Spinal cord (tissue), 10 donors: ENCODE data around the gene COL20A1. TPM values are rescaled to one million over a fixed set of nuclear protein-coding genes. Genes with fewer than 3 reads are reported as not detected.
A peak's percentile ranks its signal among the peaks of the same experiment; 100 is the strongest.

Source experiments
- DNase-seq, 6 donors: peaks; one replicate each; pipeline versions ENCODE4 v3.0.0 to v3.0.0-alpha.2; 2013 to 2015; ENCODE audit warnings: low spot score in 6 of 6, low read depth in 4 of 6
- H3K27ac ChIP-seq: one replicate; pipeline ENCODE4 v1.5.1; 2013; ENCODE audit warnings: low read depth, low read length, control low read depth
- H3K27me3 ChIP-seq: one replicate; pipeline ENCODE4 v1.6.1; 2013; ENCODE audit warnings: low read length; ENCODE audit not compliant: control insufficient read depth, insufficient read depth
- H3K36me3 ChIP-seq: one replicate; pipeline ENCODE4 v1.6.1; 2013; ENCODE audit warnings: low read length; ENCODE audit not compliant: control insufficient read depth, insufficient read depth
- H3K4me1 ChIP-seq: one replicate; pipeline ENCODE4 v1.6.1; 2013; ENCODE audit warnings: low read length; ENCODE audit not compliant: control insufficient read depth, insufficient read depth
- H3K4me3 ChIP-seq: one replicate; pipeline ENCODE4 v1.5.1; 2013; ENCODE audit warnings: low read depth, low read length, control low read depth
- H3K9me3 ChIP-seq: one replicate; pipeline ENCODE4 v1.6.1; 2013; ENCODE audit warnings: low read length; ENCODE audit not compliant: control insufficient read depth, insufficient read depth
- WGBS: methylation state at CpG from one replicate; pipeline ENCODE4 v1.1.5; 2013; ENCODE audit warnings: missing lambda C conversion rate; ENCODE audit not compliant: insufficient coverage; 5-methylcytosine and 5-hydroxymethylcytosine counted together
- polyA plus RNA-seq, 2 donors: library from polyadenylated mRNA; unstranded; fragments of 120-200 nt; gene quantifications; one replicate each; pipeline ENCODE4 v1.2.1, GENCODE V29; 2013; ENCODE audit not compliant: insufficient read length in 2 of 2
- total RNA-seq, 2 donors: library from RNA; depleted of rRNA in 1 of 2; stranded (reverse); fragments of 120-200 nt in 1 of 2; fragments of >200 nt in 1 of 2; gene quantifications; one replicate each; pipeline versions ENCODE4 v1.2.3 to v1.2.4, GENCODE V29; 2013 to 2014
- donor health status: healthy.

Gene COL20A1
- total and polyA plus RNA-seq, 4 donors: 10.3 to 50.9 (median 32.2) TPM

DNA sequence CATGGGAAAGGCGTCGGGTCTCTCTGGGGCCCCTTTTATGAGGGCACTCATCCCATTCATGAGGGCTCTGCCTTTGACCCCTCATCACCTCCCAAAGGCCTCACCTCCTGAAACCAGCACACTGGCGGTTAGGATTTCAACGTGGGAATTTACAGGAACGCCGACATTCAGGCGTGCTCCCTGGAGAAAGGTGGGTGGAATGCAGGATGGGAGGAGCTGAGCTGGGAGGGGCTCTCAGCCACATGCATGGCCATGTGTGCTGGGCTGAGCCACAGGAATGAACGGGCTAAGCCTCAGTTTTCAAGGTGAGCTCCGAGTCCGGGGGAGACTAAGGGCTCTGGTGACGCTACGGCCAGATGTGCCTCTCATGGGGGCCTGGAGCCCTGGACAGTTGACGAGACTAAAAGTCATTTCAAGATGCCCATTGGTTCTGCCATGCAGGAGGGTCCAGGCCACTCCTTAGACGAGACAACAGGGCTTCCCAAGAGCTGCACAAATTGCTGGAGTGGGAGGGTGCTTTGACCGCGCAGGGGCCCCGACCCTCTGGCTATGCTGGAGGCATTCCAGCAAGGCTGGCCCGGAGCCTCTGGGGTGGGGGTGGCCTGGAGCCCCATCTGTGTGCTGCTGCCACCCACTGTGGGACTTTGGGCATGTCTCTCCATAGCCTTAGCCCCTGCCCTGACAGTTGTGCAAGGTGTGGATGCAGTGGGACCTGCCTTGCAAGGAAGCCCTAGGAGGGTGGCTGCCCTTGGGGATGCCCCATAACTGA, 24.1 kb upstream of the COL20A1 start:
- Histone ChIP-seq H3K4me1 (peaks cover 53% of the 10 kb centered on the region), H3K27me3 (no peaks in the 10 kb centered on the region), H3K9me3 (no peaks in the 10 kb centered on the region), H3K27ac (no peak overlapping the region), H3K4me3 (no peak overlapping the region), H3K36me3 (peaks cover 17% of the 10 kb centered on the region)
- DNase-seq: no peak
- 43% methylated on average over 18 of the region's 18 CpGs for WGBS

DNA sequence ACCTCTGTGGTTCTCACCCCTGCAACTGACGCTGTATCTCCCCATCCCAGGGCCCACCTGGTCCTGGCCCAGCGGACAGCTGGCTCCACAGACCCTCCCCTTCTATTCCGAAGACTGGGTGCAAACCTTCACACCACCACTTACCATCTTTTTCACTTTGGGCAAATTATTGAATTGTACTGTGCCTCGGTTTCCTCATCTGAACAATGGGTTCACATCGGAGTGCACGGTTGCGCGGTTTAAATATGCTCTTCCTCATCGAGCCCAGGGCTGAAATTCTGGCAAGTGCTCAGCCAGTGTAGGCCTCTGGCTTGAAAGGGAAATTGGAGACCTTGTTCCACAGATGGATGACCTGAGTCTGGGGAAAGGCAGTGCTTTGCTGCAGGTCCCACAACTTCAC, 23.3 kb upstream of the COL20A1 start:
- H3K4me3 ChIP-seq: no peak overlapping the region

DNA sequence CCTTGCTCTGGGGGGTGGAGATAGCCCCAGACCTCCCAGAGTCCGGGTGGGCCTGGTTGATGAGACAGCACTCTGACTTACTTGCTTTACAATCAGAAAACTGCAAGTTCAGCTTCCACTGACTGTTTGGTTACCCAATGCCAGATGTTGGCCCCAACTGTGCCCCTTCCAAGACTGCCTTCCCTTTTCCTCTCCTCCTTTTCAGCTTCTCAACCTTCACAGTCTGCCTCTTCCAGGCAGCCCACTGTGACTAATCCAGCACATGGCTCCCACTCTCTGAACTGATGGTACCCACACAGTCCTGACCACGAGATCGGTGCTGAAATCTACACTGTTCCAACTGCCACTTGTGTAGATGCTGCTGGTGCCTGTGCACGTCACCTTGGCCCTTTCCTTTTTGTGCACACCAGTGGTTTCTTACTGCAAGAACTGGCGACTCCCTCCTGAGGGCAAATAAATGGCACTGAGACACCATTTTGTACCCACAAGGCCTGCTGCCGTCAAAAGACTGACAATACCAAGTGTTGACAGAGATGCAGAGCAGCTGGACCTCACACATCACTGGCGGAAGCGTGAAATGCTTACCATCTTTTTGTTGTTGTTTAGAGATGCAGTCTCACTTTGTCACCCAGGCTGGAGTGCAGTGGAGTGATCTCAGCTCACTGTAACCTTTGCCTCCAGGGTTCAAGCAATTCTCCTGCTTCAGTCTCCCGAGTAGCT, 22.2 kb upstream of the COL20A1 start:
- WGBS: 90% methylated on average over 9 of the region's 9 CpGs
- Histone ChIP-seq H3K4me1 (peaks cover 41% of the 10 kb centered on the region), H3K9me3 (no peaks in the 10 kb centered on the region), H3K27me3 (no peaks in the 10 kb centered on the region), H3K36me3 (peaks cover 28% of the 10 kb centered on the region), H3K4me3 (no peak overlapping the region), H3K27ac (no peak overlapping the region)
- no peak for DNase-seq

More for the DNA sequence above, 23.3 kb upstream of the COL20A1 start:
- H3K4me1 ChIP-seq: peaks cover 50% of the 10 kb centered on the region
- H3K36me3 ChIP-seq: peaks cover 17% of the 10 kb centered on the region
- DNase-seq: no peak
- no peaks in the 10 kb centered on the region for H3K27me3 ChIP-seq
- 96% methylated on average over 8 of the region's 9 CpGs for WGBS
- no peak overlapping the region for H3K27ac ChIP-seq
- H3K9me3 ChIP-seq: no peaks in the 10 kb centered on the region

DNA sequence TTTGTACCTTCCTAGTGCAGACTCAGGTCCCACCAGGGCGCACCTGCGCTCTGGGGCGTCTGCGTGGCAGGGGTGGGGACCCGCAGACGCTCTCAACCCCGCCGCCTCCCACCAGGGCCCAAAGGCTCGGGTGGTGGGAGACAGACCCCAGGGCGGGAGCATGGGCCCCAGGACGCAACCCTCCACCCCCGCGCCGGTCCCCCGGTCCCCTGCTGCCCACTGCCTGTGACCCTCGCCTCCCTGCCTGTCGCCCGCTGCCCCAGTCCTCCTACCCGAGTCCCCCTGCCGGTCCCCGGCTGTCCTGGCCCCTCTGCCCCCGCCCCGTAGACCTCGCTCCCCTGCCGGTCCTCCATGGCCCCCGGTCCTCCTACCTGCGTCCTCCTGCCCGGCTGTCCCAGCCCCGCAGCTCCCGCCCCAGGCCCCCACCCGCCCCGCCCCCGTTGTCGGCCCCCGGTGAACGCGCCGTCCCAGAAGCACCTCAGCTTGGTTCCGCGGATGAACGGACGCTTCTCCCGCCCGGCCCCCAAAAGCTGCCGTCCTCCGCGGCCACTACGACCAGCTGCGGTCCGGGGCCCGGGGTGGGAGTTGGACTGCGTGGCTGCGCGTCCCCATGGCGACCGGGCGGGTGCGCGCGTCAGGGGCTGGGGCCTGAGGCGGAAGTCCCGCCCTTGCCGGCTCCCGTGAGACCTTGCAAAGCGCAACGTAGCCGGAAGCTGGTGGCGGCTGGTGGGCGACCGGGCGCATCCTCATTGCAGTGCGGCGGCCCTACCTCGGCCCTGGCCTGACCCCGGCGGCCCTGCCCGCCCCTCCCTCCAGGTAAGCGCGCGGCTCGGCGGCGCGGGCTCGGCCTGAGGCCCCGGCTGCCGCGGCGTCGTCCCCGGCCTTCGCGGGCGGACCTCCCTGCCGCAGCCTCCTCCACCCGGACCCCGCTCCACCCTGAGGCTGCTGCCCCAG, 20.6 kb upstream of the COL20A1 start, which contains the start of gene ARFGAP1:
TSS of gene ARFGAP1 (plus strand) at position 709 of the 954 bp plus-strand sequence. CDS start 2,768 bp downstream, outside the sequence.
- under 1% methylated on average over 91 of the region's 97 CpGs for WGBS
- Histone ChIP-seq H3K4me3 (peak within 1 kb of the TSS; percentile 80), H3K27ac (no peak within 1 kb of the TSS), H3K27me3 (no peaks in the 10 kb centered on the region), H3K4me1 (peaks cover 41% of the 10 kb centered on the region), H3K9me3 (no peaks in the 10 kb centered on the region), H3K36me3 (peaks cover 44% of the 10 kb centered on the region)
- DNase-seq: peak in 5 of 6 donors; percentile 86 to 98 (median 89)

DNA sequence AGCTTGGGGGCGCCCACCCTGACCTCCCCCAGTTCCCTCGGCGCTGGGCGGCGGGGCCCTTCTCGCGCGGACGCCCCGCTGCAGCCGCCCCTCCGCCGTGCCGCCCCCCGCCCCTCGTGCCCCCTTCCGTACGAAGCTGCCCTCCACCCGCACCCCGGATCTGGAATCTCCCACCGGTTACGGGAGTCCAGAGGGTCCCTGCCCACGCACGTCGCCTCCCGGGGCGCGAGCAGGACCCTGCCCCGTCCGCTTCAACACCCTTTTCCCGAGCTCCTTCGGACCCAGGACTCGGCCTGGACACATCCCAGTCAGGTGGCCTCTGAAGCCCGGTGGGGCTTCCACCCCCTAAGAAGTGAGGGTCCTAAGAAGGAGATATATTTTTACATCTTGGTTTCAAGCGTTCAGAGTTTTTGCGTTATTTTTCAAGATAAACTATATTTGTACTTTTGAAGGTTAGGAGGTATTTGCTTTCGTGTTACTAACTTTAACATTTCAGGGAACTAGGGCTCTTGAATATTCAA, 19.9 kb upstream of the COL20A1 start:
- under 1% methylated on average over 33 of the region's 37 CpGs for WGBS
- H3K36me3 ChIP-seq: peaks cover 51% of the 10 kb centered on the region
- H3K4me3 ChIP-seq: peak overlapping the region; percentile 80
- H3K9me3 ChIP-seq: no peaks in the 10 kb centered on the region
- H3K4me1 ChIP-seq: peaks cover 34% of the 10 kb centered on the region
- DNase-seq: no peak
- no peak overlapping the region for H3K27ac ChIP-seq
- H3K27me3 ChIP-seq: no peaks in the 10 kb centered on the region

DNA sequence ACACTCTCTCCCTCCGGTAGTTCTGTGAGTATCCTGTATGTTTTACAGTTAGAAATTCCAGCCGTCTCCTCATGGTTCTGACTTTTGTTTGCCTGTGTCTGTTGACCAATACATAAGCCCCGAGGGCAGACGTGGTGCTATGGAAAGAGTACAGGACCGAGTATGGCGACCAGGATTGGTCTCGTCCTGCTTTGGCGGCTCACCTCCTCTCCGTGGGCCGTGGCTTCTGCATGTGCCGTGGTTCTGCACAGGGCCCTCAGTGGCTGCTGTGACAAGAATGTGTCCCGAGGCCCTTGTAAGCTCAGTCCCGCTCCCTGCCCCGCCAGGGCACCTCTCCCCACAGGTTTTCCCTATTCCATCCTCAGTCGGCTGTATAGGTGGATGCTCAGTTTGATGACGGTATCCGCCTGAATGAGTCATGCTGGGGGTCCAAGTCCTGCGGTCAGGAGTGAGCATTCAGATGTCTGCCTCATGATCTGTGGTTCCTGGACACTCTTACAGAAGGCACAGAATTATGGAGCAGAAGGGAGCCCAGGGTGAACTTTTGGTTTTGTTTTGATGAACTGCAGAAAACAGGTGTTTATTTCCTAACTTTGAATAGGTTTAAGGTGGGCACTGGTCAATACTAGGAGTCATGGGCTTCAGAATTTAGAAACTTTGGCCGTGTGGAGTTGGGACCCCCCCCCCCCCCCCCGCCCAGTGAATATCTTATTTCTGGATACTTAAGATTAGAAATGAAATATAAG, 19.2 kb upstream of the COL20A1 start:
- no peaks in the 10 kb centered on the region for H3K27me3 ChIP-seq
- WGBS: 59% methylated on average over 17 of the region's 20 CpGs
- peak overlapping the region; percentile 80 for H3K4me3 ChIP-seq
- peaks cover 58% of the 10 kb centered on the region for H3K36me3 ChIP-seq
- DNase-seq: no peak
- H3K9me3 ChIP-seq: no peaks in the 10 kb centered on the region
- H3K27ac ChIP-seq: no peak overlapping the region
- peaks cover 27% of the 10 kb centered on the region for H3K4me1 ChIP-seq

DNA sequence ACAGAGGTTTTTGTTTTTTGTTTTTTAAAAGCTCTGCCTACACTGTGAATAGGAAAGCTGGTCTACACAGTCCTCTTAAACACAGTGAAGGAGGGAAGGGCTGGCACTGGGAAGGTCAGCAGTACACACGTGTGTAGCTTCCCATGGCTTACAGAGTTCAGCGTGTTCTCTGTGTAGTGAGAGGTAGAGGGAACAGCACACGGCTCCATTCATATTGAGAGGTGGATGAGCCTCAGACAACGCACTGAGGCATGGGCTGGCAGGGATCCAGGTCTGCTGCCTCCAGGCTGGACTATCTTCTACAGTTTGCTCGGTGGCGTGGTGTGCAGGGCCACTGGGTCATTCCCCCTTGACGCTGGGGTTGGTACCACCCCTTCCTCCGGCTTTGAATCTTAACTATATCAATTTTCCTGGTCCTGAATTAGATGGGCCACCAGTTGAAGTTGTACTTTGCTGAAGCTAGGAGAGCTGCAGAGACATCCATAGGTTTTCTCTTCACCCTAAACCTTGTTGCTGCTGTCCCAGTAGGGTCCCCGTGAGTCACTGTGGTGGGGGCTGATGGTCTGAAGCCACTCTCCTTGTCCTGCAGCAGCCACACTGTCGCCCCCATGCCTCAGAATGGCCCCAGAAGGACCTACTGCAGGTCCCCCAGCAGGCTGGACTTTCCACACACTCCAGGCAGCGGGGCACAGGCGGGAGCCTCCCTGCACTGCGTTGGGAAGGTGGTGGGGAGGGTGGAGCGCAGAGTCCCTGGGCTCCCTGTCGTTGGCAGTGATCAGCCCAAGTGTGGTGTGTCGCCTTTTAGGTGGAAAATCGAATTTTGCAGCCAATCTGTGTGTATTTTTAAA, 18.4 kb upstream of the COL20A1 start:
- whole genome bisulfite sequencing: 85% methylated on average over 14 of the region's 17 CpGs
- Histone ChIP-seq H3K27ac (no peak overlapping the region), H3K4me1 (peaks cover 19% of the 10 kb centered on the region), H3K27me3 (no peaks in the 10 kb centered on the region), H3K4me3 (no peak overlapping the region), H3K36me3 (peaks cover 59% of the 10 kb centered on the region), H3K9me3 (no peaks in the 10 kb centered on the region)
- no peak for DNase-seq

DNA sequence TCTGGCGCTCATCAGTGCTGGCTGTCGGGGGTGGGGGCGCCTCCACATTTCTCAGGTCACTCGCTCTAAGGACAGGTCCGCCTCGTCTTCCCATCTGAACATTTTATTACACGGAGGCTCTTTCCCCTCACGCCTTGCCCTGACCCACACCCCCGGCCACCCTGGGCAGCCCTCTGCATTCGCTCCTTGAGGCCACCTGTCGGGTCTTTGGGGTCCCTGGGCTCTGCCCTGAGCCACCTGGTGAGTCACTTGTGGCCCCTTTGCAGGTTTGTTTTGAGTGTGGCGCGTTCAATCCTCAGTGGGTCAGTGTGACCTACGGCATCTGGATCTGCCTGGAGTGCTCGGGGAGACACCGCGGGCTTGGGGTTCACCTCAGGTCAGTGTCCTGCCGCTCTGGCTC, 17.2 kb upstream of the COL20A1 start:
- Histone ChIP-seq H3K4me1 (peaks cover 18% of the 10 kb centered on the region), H3K36me3 (peaks cover 62% of the 10 kb centered on the region), H3K27ac (no peak overlapping the region), H3K27me3 (no peaks in the 10 kb centered on the region), H3K4me3 (no peak overlapping the region), H3K9me3 (no peaks in the 10 kb centered on the region)
- WGBS: 92% methylated on average over 18 of the region's 18 CpGs
- no peak for DNase-seq
